MV-4-11 (cell line): ENCODE measurements around the gene STYXL1.

Experiments used
- DNase-seq: peaks from one replicate; lab custom pipeline; 2025; lab: John Stamatoyannopoulos, UW

The STYXL1 gene

DNA sequence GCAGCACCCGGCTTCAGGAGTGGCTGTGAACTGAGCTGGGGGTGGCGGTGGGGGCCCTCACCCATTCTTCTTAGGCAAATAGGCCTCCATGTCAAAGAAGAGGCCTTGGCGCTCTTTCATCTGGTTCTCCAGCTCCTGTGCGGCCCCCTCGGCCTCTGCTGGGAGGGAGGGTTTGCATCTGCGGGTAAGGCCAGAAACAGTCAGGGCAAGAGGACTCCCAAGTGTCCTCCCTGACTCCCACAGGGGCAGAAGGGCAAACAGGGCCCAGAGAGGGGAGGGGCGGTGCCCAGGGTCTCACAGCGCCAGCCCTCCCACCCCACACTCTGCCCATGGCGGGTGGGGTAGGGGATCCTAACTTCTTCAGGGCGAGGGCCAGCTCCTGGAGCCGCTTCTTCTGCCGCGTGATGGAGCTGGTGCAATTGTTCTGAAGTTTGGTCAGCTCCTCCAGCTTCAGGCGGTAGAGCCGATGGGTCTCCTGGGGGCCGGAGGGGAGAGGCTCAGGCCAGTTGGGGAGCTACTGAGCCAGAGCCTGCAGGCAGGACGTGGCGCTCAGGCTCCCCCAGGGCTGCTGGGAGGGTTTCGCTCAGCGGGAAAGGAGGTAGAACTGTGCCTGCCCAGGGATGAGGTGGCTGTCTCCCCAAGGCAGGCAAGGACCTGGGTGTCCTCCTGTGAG, 55.6 kb downstream of the STYXL1 start:
- DNase-seq, result no peak

DNA sequence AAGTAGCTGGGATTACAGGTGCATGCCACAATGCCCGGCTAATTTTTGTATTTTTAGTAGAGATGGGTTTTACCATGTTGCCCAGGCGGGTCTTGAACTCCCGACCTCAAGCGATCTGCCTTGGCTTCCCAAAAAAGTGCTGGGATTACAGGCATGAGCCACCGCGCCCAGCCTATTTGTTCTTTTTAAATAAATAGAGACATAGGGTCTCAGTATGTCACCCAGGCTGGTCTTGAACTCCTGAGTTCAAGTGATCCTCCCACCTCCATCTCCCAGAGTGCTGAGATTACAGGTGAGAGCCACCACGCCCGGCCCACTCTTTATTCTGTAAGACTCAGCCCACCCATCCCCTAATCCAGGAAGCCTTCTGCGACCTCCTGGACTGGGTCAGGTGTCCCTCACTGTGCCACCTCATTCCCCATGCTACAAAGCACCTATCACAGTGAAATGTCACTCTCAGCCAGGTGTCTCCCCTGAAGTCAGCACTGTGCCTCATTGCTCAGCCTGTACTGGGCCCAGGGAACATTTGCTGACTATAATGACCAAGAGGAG, 56.2 kb downstream of the STYXL1 start:
- no peak for DNase-seq

DNA sequence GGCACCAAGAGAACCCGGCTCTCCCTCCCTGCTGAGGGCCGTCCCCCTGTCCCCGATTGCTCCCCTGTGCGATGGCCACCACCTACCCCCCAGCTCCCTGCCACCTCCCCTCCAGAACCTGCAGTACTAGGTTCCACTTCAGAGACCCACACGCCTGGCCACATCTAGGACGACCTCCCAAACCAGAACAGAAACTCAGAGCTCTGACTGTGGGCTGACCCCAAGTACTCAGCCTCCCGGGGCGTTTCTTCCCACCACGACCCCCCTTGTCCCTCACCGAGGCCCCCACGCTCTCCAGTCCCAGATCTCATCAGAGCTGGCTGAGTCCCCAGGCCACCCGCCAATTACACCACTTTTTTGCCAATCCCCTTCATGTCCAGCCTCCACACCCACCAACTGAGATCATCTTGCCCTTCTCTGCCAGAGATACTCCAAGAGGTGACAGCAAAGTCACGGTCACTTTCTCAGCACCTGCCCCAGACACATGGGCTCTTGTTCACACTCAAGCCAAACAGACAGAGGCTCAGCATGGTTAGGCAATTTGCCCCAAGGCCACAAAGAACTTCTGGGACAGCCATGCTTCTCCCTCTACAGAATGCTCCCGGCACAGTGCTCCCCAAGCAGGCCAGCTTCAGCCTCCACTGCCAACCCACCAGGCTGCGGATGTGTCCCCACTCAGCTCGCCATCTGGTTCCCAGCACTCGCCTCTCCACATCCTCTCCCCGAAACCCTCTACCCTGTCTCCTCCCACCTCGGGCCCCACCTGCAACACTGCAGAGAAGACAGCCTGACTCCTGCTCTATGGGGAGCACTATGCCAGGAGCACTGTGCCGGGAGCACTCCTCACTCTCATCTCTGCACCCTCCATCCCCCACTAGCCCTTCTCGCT, 58.1 kb downstream of the STYXL1 start:
- no peak for DNase-seq

DNA sequence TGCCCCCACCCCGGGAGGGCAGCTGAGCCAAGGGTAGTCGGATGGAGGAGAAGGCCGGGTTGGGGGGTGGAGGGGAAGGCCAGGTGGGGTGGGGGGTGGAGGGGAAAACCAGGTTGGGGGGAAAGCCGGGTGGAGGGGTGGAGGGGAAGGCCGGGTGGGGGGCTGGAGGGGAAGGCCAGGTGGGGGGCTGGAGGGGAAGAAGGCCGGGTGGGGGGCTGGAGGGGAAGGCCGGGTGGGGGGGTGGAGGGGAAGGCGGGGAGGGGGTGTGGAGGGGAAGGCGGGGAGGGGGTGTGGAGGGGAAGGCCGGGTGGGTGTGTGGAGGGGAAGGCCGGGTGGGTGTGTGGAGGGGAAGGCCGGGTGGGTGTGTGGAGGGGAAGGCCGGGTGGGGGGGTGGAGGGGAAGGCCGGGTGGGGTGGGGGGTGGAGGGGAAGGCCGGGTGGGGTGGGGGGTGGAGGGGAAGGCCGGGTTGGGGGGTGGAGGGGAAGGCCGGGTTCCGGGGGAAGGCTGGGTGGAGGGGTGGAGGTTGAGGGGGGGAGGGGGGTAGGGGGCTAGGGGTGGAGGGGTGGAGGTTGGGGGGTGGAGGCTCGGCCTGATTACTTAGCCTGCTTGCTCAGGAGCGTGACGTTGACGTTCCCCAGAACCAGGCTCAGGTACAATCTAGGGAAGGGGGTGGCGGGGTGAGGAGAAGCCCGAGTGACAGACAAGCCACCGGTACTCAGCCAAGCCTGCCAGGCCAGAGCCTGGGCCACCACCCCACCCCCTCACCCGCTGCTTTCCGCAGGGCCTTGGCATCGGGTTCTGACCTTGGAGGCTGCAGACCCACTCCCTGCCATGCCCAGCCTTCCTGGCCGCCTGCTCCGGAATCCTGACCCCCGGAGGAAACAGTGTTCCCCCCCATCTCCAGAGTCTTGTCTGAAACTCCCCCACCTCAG, 59.0 kb downstream of the STYXL1 start:
- DNase-seq, result no peak

DNA sequence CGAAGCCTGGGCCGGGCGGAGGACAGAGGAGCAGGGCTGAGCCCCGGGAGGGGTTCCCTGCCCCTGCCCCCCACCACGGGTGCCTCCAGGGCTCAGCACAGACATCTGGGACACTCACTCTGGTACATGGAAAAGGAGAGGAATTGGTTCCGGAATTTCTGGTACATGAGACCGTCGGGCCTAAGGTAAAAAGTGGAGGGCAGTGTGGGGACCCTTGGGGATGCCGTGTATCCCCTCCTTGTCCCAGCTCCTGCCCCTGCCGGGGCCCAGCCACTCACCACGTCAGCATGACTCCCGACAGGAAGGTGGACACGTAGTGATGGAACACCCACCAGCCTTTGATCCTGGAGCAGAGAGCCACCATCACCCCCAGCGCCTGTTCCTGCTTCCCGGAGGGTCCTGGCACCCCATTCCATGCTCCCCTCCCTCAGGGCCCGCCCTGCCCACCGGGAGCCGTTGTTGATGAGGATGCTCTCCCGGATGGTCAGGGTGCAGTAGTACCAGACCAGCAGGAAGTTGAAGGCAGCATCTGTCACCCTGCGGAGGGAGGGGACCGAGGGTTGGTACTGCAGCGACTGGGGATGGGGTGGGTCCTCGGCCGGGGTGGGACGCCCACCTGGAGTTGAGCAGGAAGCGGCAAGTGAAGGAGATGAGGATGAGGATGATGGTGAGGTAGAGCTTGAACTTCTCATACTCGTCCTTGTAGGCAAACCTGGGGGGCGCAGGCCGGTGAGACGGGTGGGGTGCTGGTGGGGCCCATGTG, 59.8 kb downstream of the STYXL1 start:
- DNase-seq, result no peak

DNA sequence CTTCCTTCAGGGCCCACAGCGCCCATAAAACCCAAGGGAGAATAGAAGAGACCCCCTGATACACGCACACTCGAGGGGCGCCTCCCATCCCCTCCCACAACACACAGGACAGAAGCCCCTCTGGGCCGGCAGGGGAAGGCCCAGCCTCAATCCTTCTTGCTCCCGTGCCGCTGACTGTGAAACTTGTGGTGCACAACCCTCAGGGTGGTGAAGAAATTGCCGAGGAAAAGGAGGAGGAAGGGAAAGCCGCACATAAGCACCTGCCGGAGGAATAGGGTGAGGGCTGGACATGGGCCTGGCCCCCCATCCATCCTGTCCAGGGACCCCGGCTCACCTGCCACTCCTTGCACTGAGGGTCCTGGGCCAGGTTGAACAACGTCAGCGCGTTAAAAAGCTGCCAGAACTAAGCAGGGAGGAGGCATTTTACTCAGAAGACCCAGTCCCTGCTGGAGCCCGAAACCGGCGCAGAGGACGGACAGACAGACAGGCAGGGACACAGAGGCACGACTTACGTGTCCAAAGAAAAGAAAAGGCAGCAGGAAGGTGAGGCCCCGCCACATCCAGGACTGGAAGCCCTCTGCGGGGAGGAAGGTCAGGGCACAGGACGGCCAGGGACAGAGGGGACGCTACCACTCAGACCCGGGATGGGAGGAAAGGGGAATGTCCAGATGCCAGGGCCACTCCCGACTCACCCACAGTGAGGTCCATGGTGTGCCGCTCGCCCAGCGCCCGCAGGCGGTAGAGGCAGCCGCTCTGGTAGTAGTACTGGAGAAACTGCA, 60.6 kb downstream of the STYXL1 start:
- no peak for DNase-seq

DNA sequence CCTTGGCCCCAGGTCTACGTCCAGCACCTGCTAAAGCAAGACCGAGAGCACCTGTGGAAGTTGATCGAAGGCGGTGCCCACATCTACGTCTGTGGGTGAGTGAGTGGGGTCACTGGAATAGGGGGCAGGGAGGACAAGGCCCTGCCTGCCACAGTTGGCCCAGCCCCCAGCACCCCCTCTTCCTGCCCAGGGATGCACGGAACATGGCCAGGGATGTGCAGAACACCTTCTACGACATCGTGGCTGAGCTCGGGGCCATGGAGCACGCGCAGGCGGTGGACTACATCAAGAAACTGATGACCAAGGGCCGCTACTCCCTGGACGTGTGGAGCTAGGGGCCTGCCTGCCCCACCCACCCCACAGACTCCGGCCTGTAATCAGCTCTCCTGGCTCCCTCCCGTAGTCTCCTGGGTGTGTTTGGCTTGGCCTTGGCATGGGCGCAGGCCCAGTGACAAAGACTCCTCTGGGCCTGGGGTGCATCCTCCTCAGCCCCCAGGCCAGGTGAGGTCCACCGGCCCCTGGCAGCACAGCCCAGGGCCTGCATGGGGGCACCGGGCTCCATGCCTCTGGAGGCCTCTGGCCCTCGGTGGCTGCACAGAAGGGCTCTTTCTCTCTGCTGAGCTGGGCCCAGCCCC, 61.5 kb downstream of the STYXL1 start:
- no peak for DNase-seq

DNA sequence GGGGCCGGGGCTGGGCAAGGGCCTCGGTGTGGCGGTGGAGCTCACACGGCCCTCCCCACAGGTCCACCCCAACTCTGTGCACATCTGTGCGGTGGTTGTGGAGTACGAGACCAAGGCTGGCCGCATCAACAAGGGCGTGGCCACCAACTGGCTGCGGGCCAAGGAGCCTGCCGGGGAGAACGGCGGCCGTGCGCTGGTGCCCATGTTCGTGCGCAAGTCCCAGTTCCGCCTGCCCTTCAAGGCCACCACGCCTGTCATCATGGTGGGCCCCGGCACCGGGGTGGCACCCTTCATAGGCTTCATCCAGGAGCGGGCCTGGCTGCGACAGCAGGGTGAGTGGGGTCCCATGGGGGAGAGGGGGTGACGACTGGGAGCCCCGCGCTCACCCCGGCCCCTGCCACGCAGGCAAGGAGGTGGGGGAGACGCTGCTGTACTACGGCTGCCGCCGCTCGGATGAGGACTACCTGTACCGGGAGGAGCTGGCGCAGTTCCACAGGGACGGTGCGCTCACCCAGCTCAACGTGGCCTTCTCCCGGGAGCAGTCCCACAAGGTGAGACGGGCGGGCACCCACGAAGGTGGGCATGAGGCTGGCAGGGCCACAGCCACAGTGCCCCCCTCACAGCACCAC, 62.2 kb downstream of the STYXL1 start:
- no peak for DNase-seq

DNA sequence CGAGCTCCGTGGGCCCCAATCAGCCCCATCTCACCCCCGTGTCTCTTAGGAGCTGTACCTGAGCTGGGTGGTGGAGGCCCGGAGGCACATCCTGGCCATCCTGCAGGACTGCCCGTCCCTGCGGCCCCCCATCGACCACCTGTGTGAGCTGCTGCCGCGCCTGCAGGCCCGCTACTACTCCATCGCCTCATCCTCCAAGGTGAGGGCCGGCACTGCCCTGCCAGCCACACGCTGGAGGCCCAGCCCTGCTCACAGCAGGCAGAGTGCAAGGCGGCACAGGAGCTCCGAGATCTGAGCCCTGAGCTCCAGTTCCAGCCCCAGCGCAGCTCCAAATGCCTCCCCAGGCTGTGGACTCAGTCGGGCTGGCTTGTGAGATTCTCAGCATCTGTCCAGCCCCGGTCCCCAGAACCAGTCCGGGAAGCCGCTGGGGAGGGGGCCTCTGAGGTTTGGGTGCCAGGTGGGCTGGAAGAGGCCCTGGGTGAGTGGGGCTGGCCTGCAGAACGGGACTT, 62.7 kb downstream of the STYXL1 start:
- DNase-seq, result no peak

DNA sequence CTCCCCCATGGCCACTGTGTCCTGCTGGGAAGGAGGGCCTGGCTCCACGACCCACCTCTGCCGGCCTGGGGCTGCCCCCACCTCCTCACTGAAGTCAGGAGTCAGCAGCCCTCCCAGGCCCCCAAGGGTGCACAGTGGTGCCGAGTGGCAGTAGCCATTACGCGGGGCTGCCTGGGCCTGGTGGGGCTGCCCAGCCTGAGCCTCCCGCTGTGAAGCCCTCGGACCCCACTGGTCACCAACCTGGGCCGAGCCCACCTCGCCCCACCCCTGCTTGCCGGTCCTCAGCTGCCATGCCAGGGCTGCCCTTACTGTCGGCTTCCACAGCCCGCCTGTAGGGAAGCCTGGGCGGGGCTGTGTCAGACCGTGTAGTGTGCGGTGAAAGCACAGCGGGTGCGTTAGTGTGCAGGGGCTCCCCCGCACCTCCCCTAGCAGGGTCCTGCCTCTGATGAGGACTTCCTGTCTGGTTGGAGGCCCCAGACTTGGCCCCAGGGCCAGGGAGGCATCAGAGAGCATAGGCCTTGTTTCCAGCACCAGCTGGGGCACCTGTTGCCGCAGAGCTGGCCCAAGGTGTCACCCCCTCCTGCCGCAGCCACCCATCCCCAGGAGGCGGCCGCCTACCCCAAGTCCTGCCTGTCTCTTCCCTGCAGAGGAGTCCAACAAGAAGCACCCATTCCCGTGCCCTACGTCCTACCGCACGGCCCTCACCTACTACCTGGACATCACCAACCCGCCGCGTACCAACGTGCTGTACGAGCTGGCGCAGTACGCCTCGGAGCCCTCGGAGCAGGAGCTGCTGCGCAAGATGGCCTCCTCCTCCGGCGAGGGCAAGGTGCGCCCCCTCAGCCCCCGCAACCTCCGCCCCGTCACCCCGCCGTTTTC, 63.4 kb downstream of the STYXL1 start:
- DNase-seq, result no peak

DNA sequence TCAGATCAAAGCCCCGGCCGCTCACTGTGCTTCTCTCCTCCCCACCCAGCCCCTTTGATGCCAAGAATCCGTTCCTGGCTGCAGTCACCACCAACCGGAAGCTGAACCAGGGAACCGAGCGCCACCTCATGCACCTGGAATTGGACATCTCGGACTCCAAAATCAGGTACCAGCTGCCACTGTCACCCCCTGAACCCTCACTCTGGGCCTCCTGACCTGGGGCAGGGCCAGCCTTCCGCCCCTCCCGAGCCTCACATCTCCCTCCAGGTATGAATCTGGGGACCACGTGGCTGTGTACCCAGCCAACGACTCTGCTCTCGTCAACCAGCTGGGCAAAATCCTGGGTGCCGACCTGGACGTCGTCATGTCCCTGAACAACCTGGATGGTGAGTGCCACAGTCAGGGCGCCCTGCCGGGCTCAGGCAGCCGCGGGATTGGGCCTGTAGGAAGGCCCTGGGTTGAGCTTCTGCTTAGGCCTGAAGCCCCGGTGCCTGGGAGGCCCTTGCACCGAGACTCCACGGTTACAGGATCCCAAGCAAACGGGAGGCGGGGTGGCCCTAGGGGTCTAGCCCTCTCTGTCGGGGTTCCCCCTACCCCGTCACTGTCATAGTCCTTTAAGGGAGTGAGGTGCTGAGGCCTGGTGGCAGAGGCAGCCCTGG, 64.2 kb downstream of the STYXL1 start:
- DNase-seq, result no peak

DNA sequence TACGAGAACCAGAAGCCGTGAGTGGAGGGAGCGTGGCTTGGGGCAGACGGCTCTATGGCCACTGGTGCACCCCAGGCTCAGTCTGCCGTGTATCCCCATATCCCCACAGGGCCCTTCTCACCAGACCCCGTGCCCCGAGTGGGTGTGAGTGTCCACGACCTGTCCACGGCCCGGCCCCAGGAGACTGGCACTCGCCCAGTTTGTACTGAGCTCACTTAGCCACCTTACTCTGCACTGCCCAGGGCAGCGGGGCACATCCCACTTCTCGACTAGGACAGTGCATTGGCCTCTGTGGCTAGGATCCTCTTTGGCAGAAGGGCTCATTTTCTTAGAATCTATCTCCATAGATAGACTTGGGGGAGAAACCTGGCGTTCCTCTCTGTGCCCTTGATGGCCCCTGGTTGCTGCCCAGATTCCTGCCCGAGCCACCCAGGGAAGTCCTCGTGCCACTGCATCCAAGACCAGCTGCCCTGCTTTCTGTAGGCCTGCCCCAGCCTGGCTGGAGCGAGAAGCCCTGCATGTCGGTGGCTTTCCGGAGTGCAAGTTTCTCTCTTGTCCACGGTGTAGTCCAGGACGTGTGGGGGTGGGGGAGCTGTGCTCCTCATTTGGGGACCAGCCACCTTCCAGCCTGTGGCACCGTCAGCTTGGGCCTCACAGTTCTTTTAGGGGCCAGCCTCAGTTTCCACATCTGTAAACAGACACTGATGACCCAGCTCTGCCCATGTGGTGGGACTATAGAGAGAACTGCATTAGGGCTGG, 65.3 kb downstream of the STYXL1 start:
- DNase-seq, result no peak

DNA sequence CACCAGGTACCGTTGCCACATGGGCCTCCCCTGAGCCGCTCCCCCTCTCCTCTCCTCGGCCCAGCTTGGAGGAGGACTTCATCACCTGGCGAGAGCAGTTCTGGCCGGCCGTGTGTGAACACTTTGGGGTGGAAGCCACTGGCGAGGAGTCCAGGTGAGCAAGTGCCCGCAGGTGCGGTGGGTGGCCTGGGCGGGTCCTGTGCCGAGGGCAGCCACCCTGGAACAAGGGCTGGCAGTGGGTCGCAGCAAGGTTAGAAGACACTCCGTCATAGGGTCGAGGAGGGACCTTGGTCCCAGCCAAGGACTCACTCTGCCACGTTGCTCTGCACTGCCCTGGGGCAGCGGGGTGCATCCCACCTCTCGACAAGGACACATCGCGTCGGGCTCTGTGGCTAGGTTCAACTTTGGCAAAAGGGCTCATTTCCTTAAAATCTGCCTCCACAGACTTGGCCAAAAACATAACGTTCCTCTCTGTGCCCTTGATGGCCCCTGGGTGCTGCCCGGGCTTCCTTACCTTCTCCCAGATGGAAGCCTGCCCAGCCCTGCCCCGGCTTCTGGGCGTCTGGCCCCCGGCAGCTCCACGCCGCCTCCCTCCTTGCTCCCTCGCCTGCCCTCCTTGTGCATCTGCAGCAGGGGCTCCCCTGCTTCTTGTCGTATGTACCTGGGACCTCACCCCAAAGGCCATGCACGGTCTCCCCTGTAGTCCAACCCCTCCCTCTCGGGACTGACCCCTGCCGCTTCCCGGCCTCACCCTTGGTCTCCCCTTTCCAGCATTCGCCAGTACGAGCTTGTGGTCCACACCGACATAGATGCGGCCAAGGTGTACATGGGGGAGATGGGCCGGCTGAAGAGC, 66.1 kb downstream of the STYXL1 start:
- DNase-seq, result peak; percentile 5

DNA sequence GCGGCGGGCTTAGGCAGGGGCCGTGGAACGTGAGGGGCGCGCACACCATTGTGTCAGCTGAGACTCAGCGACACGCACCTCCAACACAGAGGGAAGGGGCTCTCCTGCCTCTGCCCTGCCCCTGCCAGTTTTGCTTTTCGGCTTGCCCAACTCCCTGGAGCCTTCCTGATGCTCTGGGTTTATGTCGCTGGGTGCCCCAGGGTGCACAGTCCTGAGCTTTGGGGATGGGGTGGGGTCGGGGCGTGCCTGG, 66.7 kb downstream of the STYXL1 start:
- DNase-seq, result no peak

DNA sequence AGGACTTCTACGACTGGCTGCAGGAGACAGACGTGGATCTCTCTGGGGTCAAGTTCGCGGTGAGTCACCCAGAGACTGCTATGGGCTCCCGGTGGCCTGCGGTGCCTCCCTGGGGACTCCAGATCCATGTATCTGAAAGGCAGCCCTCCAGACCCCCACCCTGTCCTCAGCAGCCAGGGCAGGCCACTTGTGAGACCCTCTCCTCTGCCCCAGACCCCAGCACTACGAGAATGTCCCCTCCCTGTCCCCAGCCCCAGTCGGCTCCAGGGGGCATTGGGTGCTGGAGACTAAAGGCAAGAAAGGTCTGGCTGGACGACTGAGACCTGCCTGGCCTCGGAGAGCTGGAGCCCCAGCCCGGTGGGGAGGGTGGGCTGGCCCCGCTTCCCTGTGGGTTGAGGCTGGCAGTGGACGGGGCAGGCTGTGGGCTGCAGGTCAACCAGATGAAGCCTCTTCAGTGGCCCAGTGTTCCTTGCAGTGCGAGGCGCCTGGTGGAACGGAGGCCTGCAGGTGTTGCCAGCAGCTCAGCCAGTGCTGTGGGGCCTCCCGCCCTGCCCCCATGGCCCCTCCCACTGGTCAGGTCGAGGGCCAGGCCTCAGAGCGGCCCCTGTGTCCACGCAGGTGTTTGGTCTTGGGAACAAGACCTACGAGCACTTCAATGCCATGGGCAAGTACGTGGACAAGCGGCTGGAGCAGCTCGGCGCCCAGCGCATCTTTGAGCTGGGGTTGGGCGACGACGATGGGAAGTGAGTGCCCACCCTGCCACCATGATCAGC, 67.2 kb downstream of the STYXL1 start:
- DNase-seq, result no peak
